K562 (cell line): ENCODE data around the gene TANGO6. TPM values are rescaled to one million over a fixed set of nuclear protein-coding genes. Genes with fewer than 3 reads are reported as not detected.

Experiments
- CBX1 ChIP-seq: sonication (generic); IDR thresholded peaks from 2 replicates; pipeline ENCODE4 v1.6.1; 2016; ENCODE audit warnings: antibody characterized with exemption, low read depth, mild to moderate bottlenecking
- CEBPG ChIP-seq, 3 experiments: fragments of 200-800 bp in 1 of 3; sonication (Bioruptor generic) in 1 of 3; sonication (generic) in 1 of 3; formaldehyde crosslinking in 1 of 3; IDR thresholded peaks in 2 of 3; conservative IDR thresholded peaks in 1 of 3; 2 replicates each; pipeline versions ENCODE4 v1.6.1 to v1.8.0; 2016 to 2022; ENCODE audit warnings: missing compliant biosample characterization in 2 of 3, missing genetic modification characterization in 2 of 3, mild to moderate bottlenecking in 1 of 3, missing genetic modification reagents in 1 of 3
- CHD2 ChIP-seq: IDR thresholded peaks from 2 replicates; pipeline ENCODE4 v1.6.1; 2011; ENCODE audit warnings: low read depth, low read length
- ETV5 ChIP-seq: sonication (generic); formaldehyde crosslinking; IDR thresholded peaks from 2 replicates; pipeline ENCODE4 v1.4.0; 2020; ENCODE audit warnings: low read depth, mild to moderate bottlenecking, missing genetic modification reagents
- FOS ChIP-seq: IDR thresholded peaks from 3 replicates; pipeline ENCODE4 v1.6.1; 2011; ENCODE audit not compliant: insufficient read length; ENCODE audit errors: extremely low read depth
- GTF2E2 ChIP-seq: fragments of 200-800 bp; sonication (Bioruptor generic); IDR thresholded peaks from 2 replicates; pipeline ENCODE4 v1.6.1; 2016; ENCODE audit warnings: missing genetic modification characterization, missing compliant biosample characterization
- HDAC1 ChIP-seq, 2 experiments: fragments of 450-650 bp; IDR thresholded peaks; 2 replicates each; pipeline ENCODE4 v1.6.1; 2016 to 2017; ENCODE audit warnings: inconsistent platforms in 1 of 2, mild to moderate bottlenecking in 1 of 2, moderate library complexity in 1 of 2
- HMGN3 ChIP-seq: IDR thresholded peaks from 2 replicates; pipeline ENCODE4 v1.6.1; 2011; ENCODE audit warnings: borderline replicate concordance, low read depth, mild to moderate bottlenecking, mixed read lengths, low read length; ENCODE audit not compliant: insufficient read length; ENCODE audit errors: extremely low read depth
- HOXB6 ChIP-seq: fragments of 250-450 bp; sonication (Bioruptor Pico); IDR thresholded peaks from 2 replicates; pipeline ENCODE4 v1.5.1; 2022; ENCODE audit warnings: mild to moderate bottlenecking, borderline replicate concordance
- NFE2 ChIP-seq: IDR thresholded peaks from 2 replicates; pipeline ENCODE4 v1.6.1; 2014; ENCODE audit warnings: antibody characterized with exemption, low read depth
- NRF1 ChIP-seq, 2 experiments: fragments of 450-650 bp; IDR thresholded peaks in 1 of 2; conservative IDR thresholded peaks in 1 of 2; 2 replicates each; pipeline ENCODE4 v1.6.1; 2014; ENCODE audit warnings: mild to moderate bottlenecking in 2 of 2
- POLR2B ChIP-seq: fragments of 450-650 bp; IDR thresholded peaks from 2 replicates; pipeline ENCODE4 v1.6.1; 2018; ENCODE audit warnings: low read depth; ENCODE audit not compliant: partially characterized antibody
- RBFOX2 ChIP-seq: fragments of 200-400 bp; formaldehyde crosslinking; IDR thresholded peaks from 2 replicates; pipeline ENCODE4 v1.6.1; 2017; ENCODE audit warnings: low read depth, mild to moderate bottlenecking, low read length, moderate library complexity
- SMAD2 ChIP-seq: fragments of 150-350 bp; IDR thresholded peaks from 2 replicates; pipeline ENCODE4 v1.6.1; 2014; ENCODE audit warnings: low read depth, mild to moderate bottlenecking, low read length
- SRF ChIP-seq, 2 experiments: fragments of 250-450, 450-650 bp in 1 of 2; sonication (Bioruptor Pico) in 1 of 2; sonication (generic) in 1 of 2; formaldehyde crosslinking; IDR thresholded peaks; 2 replicates each; pipeline versions ENCODE4 v1.5.0 to v1.5.1; 2020 to 2022; ENCODE audit warnings: mild to moderate bottlenecking in 1 of 2, missing genetic modification reagents in 1 of 2
- ZNF408 ChIP-seq: fragments of 250-450 bp; sonication (Bioruptor Pico); IDR thresholded peaks from 2 replicates; pipeline ENCODE4 v1.4.0; 2020; ENCODE audit warnings: low read depth, mild to moderate bottlenecking, moderate library complexity
- ZNF707 ChIP-seq: fragments of 250-450 bp; sonication (Bioruptor Pico); conservative IDR thresholded peaks from 2 replicates; pipeline ENCODE4 v1.8.0; 2022; ENCODE audit warnings: inconsistent platforms, mild to moderate bottlenecking, moderate library complexity
- ZNF75A ChIP-seq: fragments of 450-650 bp; formaldehyde crosslinking; IDR thresholded peaks from 2 replicates; pipeline ENCODE4 v1.4.0; 2020; ENCODE audit warnings: mild to moderate bottlenecking
- polyA plus RNA-seq, 8 experiments: library from polyadenylated mRNA; depleted of rRNA in 4 of 8; stranded (reverse) in 5 of 8; unstranded in 3 of 8; fragments of >200 nt; fragmentation: Nextera tagmentation in 2 of 8; fragmentation: Illumina TruSeq in 1 of 8; extraction: Ambion mirVana in 2 of 8; extraction: Trizol in 1 of 8; gene quantifications; 2 replicates each; pipeline versions ENCODE4 v1.2.1 to v1.2.3, GENCODE V29; 2011 to 2014; ENCODE audit warnings: inconsistent platforms in 1 of 8, missing spikeins in 1 of 8
- total RNA-seq, 7 experiments: library from RNA; depleted of rRNA in 6 of 7; stranded (reverse); fragments of >200 nt in 6 of 7; fragmentation: Illumina TruSeq in 2 of 7; extraction: Trizol in 2 of 7; gene quantifications; 2 replicates each; pipeline versions ENCODE4 v1.2.1 to v1.2.3, GENCODE V29; 2011 to 2021; ENCODE audit warnings: low replicate concordance in 1 of 7
- TF ChIP-seq, protein P1 (sequence below): fragments of 250-450 bp; sonication (Bioruptor Pico); IDR thresholded peaks from 2 replicates; pipeline ENCODE4 v1.5.0; 2022; ENCODE audit warnings: mild to moderate bottlenecking
- TF ChIP-seq, protein P2 (sequence below), 2 experiments: fragments of 450-650 bp; IDR thresholded peaks; 2 replicates each; pipeline ENCODE4 v1.6.1; 2018; ENCODE audit warnings: mild to moderate bottlenecking in 2 of 2, low read depth in 1 of 2; ENCODE audit not compliant: partially characterized antibody in 2 of 2

The TANGO6 gene
- total and polyA plus RNA-seq, 9 of the 15 experiments (the other 6 are each of a cell fraction or from before 2014, with no cell fraction given), result 1.6 to 15.2 (median 9.6) TPM

DNA sequence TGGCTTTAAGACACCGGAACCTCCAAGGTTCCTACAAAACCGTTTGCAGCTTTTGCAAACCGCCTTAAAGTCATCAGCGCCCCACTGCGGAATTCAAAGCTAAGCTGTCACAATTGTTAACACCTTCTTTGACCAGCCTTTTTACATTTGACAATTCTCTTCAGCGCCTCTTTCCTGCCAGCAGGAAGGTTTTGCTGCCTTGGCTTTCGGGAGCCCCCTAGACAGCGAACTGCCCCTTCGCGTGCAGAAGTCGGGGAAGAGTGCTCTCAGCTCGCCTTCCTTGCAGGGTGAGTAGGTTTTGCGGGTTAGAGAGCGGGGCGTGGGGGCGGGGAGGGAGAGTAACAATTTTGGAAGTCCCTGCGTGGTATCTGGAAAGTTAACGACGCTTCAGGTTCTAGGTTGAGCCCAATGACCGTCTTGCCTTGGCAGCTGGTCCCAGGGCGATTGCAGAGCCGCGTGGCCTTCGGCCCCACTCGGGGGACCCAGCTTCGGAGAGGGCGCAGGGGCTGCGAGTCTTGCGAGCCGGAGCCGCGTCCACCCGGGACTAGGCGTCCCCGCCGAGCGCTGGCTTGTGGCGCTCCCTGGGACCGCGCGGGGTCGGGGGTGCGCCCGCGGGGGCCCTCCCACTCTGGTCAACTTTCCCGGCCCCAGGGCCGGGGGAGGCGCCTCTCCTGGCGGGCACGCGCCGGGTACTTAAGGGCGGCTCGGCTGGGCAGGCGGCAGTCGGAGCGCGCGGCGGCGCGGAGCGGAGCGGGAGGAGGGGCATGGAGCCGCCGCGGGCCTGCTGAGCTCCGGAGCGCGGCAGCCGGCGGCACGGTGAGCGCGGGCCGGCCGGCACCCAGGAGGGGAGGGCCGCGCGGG is 262.4 kb downstream of the TANGO6 start, which contains the start of gene HAS3 (continued):
- TF ChIP-seq SMAD2, result no peak
- TF ChIP-seq GTF2E2 (tag), result no peak
- TF ChIP-seq, protein P1, sequence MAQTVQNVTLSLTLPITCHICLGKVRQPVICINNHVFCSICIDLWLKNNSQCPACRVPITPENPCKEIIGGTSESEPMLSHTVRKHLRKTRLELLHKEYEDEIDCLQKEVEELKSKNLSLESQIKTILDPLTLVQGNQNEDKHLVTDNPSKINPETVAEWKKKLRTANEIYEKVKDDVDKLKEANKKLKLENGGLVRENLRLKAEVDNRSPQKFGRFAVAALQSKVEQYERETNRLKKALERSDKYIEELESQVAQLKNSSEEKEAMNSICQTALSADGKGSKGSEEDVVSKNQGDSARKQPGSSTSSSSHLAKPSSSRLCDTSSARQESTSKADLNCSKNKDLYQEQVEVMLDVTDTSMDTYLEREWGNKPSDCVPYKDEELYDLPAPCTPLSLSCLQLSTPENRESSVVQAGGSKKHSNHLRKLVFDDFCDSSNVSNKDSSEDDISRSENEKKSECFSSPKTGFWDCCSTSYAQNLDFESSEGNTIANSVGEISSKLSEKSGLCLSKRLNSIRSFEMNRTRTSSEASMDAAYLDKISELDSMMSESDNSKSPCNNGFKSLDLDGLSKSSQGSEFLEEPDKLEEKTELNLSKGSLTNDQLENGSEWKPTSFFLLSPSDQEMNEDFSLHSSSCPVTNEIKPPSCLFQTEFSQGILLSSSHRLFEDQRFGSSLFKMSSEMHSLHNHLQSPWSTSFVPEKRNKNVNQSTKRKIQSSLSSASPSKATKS, result no peak
- TF ChIP-seq ZNF408, result no peak
- peak; percentile 44 for TF ChIP-seq RBFOX2
- TF ChIP-seq HMGN3, result no peak
- no peak for TF ChIP-seq ZNF707 (CRISPR knock-in tag)
- TF ChIP-seq ZNF75A (CRISPR knock-in tag), result no peak
- no peak for TF ChIP-seq FOS
- TF ChIP-seq HOXB6 (CRISPR knock-in tag), result no peak
- TF ChIP-seq NFE2, result no peak
- peak in 1 of 2 experiments; percentile 24; a peak in 1 of 4 replicates for TF ChIP-seq NRF1 (conservative IDR thresholded peaks at IDR 0.05 in 1 of 2, IDR thresholded peaks at IDR 0.05 in 1 of 2)
- TF ChIP-seq CHD2, result no peak
- TF ChIP-seq ETV5 (CRISPR knock-in tag), result peak; percentile 46; the same call in 1 of the 2 replicates
- no peak for TF ChIP-seq SRF (CRISPR knock-in tag; IDR thresholded peaks at IDR 0.05)
- TF ChIP-seq CEBPG (CRISPR knock-in tag; IDR thresholded peaks at IDR 0.05), result no peak
- no peak for TF ChIP-seq CEBPG (tag; conservative IDR thresholded peaks at IDR 0.05 in 1 of 2, IDR thresholded peaks at IDR 0.05 in 1 of 2)
- peak in 1 of 2 experiments; percentile 11; a peak in 1 of 4 replicates for TF ChIP-seq HDAC1 (IDR thresholded peaks at IDR 0.05)
- no peak for TF ChIP-seq POLR2B
- no peak for TF ChIP-seq CBX1
- TF ChIP-seq, protein P2, sequence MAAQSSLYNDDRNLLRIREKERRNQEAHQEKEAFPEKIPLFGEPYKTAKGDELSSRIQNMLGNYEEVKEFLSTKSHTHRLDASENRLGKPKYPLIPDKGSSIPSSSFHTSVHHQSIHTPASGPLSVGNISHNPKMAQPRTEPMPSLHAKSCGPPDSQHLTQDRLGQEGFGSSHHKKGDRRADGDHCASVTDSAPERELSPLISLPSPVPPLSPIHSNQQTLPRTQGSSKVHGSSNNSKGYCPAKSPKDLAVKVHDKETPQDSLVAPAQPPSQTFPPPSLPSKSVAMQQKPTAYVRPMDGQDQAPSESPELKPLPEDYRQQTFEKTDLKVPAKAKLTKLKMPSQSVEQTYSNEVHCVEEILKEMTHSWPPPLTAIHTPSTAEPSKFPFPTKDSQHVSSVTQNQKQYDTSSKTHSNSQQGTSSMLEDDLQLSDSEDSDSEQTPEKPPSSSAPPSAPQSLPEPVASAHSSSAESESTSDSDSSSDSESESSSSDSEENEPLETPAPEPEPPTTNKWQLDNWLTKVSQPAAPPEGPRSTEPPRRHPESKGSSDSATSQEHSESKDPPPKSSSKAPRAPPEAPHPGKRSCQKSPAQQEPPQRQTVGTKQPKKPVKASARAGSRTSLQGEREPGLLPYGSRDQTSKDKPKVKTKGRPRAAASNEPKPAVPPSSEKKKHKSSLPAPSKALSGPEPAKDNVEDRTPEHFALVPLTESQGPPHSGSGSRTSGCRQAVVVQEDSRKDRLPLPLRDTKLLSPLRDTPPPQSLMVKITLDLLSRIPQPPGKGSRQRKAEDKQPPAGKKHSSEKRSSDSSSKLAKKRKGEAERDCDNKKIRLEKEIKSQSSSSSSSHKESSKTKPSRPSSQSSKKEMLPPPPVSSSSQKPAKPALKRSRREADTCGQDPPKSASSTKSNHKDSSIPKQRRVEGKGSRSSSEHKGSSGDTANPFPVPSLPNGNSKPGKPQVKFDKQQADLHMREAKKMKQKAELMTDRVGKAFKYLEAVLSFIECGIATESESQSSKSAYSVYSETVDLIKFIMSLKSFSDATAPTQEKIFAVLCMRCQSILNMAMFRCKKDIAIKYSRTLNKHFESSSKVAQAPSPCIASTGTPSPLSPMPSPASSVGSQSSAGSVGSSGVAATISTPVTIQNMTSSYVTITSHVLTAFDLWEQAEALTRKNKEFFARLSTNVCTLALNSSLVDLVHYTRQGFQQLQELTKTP (IDR thresholded peaks at IDR 0.05; ENCODE audit: low read depth in 1 of 2, partially characterized antibody in 2 of 2), result no peak
